ENCODE results near the gene CDK16.

DNA sequence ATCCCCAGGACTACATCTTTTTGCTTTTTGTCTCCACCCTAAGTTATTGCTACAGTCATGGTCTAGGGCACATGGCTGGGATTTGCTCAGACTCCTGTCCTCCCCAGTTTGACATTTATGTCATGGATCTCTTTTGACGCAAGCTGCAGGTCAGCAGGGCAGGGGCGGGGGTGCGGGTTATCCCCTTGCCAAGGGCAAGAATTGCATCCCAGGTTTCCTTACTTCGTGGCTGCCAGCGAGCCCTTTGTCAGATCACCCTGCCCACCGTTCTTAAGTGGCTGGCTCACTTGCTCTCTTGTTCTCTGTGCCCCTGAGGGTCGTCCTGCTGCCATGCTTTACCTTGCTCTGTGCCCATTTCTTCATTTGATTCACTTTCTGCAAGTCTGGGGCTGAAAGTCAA is 45.9 kb upstream of the CDK16 start:
- TF ChIP-seq, protein P1, sequence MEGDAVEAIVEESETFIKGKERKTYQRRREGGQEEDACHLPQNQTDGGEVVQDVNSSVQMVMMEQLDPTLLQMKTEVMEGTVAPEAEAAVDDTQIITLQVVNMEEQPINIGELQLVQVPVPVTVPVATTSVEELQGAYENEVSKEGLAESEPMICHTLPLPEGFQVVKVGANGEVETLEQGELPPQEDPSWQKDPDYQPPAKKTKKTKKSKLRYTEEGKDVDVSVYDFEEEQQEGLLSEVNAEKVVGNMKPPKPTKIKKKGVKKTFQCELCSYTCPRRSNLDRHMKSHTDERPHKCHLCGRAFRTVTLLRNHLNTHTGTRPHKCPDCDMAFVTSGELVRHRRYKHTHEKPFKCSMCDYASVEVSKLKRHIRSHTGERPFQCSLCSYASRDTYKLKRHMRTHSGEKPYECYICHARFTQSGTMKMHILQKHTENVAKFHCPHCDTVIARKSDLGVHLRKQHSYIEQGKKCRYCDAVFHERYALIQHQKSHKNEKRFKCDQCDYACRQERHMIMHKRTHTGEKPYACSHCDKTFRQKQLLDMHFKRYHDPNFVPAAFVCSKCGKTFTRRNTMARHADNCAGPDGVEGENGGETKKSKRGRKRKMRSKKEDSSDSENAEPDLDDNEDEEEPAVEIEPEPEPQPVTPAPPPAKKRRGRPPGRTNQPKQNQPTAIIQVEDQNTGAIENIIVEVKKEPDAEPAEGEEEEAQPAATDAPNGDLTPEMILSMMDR (IDR thresholded peaks at IDR 0.05), result no peak
- TF ChIP-seq POLR2A (IDR thresholded peaks at IDR 0.05), result no peak

Data from heart left ventricle (tissue), 13 donors.